D341Med (cell line): Measurements from ENCODE around the gene PLPP6.
"Not testable (repeated sequence)": the region's sequence is repeated elsewhere in the genome, so short reads cannot be mapped to it uniquely, and the experiment has no call there.

Experiments used
- DNase-seq: peaks from one replicate; pipeline ENCODE4 v3.0.0; 2012; ENCODE audit warnings: low spot score

The PLPP6 gene

DNA sequence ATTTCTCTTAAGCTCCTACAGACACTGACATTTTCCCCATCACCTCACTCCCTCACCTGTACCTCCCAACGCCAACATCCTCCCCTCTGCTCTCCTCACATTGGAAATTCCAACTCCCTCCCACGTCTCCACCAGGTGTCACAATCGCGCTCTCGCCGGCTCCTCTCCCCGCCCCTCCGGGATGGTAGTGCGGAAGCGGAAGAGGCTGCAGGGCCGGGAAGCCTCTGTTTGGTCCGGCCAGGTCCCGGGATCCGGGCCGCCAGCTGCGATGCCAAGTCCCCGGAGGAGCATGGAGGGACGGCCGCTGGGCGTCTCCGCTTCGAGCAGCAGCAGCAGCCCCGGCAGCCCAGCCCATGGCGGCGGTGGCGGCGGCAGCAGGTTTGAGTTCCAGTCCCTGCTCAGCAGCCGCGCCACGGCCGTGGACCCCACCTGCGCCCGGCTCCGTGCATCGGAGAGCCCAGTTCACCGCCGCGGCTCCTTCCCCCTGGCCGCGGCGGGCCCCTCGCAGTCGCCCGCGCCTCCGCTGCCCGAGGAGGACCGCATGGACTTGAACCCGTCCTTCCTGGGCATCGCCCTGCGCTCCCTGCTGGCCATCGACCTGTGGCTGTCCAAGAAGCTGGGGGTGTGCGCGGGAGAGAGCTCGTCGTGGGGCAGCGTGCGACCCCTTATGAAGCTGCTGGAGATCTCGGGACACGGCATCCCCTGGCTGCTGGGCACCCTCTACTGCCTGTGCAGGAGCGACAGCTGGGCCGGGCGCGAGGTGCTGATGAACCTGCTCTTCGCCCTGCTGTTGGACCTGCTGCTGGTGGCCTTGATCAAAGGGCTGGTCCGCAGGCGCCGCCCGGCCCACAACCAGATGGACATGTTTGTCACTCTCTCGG, at the start of gene PLPP6:
Gene PLPP6, plus strand, starts transcription at position 187 of the 881 bp plus-strand sequence. Its CDS starts 82 bp downstream, at position 269.
- DNase-seq: peak; percentile 92

DNA sequence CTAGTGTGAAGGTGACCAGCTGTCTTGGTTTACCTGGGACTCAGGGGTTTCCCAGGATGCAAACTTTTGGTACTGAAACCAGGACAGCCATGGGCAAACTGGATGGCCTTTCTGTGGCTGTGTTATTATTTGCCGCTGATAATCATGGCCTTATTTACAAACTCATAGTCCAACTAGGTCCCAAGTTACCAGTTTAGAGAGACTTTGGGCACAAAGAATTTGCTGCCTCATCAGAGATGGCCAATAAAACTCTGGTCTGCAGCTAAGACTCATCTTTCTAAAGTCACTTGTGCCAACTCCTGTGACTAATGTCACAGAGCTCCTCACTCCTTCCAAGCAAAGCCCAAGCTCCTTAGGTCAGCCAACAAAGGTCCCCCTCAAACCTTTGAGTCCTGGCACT, 47.5 kb upstream of the PLPP6 start:
- DNase-seq: no peak

DNA sequence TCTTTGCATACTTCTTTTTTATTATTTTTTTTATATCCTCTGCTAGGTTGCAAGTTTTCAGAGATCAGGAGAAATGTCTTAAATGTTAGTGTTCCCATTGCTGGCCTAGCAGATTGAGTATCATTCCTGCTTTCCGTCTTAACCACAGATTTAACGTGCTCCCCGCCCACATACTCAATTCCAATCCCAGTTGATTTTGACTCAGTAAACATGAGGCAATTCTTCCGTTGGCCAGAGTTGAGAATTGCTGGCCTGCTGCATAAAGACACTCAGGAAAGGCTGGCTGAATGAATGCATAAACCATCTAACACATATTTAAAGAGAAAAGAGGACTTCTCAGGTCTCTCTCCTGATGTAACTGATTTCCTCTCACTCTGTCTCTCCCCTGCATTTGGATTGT, 46.8 kb upstream of the PLPP6 start:
- no peak for DNase-seq

DNA sequence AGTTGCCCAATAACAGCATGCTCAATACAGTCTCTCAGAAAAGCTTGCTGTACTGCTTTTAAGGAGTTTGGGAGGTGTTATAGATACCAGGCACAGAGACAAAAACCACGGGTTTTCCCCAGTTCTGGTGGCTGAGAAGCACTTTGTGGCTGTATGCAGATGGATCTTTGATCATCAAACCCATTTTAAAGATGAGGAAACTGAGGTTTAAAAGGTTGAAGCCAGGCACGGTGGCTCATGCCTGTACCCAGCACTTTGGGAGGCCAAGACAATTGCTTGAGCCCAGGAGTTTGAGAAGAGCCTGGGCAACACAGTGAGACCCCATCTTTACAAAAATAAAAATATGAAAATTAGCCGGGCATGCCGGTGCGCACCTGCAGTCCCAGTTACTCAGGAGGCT, 46.3 kb upstream of the PLPP6 start:
- no peak for DNase-seq

DNA sequence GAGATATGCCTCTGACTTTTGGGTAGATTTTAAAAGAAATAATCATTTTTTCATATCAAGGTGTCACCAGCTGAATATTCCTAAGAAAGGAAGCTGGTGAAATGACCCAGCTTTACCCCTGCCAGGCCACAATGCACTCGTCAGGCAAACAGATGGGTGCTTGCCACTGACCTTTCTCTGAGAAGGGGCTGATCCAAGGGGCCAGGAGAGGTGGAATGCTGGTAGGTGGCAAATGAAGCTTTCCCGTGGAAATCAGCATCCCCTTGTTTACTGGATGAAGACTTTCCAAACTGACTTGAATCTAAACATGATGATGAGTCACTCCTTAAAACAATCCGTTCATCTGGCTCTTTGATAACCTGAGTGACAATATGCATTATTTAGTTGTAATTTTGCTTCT, 44.3 kb upstream of the PLPP6 start:
- DNase-seq: no peak

DNA sequence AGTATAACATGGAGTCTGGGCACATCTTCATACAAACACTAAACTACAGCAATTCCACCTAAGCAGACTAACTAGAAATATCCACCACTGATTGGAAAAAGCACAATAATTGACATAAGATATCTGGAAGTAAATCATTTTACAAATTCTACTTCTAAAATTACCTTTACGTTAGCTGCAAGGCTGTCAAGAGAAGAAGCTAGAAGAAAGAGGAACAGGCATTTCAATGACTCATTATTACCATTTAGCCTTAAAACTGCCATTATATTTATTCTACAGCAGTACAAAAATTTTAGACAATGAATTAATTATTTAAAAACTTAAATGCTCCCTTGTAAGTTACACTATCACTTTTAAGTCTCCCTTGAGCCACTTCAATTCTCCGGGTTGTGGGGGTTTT, 43.4 kb upstream of the PLPP6 start:
- no peak for DNase-seq

DNA sequence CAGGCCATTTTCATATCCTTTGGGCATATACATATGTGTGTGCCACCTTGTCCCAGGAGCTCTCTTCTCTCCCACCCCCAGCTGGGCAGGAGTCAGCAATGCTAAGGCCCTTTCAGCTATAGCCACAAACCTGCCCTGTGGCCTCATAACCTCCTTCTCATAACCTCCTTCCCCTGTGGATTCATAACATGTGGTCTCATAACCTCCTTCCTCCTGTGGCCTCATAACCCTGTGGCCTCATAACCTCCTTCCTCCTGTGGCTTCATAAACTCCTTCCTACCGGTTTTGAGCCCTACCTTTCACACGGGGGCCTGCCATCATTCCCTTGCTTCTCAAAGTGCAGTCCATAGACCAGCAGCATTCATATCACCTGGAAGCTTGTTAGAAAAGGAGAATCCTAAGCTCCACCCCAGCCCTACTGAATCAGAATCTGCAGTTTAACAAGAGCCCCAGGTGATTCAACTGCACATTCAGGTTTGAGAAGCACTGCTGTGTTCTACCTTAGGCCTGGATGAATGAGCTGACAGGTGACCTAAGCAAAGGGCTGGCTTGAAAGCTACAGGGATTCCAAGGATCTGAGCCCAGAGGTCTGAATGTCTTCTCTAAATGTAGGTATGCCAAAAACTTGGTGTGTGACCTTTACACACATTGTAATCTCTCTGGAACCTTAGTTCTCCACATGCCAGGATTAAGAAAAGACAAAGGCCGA, 41.9 kb upstream of the PLPP6 start:
- no peak for DNase-seq

DNA sequence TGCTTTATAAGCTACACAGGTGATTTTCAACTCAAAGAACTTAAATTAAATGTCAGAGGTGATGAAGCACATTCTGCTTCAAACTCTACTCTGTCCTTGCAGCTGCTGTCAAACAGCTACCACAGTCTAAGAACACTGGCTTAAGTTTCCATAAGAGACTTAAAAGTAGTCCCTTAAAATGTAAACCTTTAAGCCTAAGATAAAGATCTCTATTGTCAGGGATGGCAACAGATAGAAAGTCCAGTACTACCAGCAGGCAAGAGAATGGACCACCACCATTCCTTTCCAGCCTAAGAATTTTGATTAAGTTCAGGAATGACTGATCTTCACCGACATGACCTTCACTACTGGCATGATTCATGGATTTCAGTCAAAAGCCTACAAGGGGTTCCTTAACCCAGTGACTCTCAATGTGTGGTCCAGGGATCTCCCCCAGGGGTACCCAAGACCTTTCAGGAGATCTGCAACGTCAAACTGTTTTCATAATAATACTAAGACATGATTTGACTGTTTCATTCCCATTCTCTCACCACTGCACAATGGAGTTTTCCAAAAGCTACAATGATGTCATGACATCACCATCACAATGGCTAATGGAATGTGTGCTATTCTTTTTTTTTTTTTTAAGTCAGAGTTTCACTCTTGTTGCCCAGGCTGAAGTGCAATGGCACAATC, 41.1 kb upstream of the PLPP6 start:
- no peak for DNase-seq

DNA sequence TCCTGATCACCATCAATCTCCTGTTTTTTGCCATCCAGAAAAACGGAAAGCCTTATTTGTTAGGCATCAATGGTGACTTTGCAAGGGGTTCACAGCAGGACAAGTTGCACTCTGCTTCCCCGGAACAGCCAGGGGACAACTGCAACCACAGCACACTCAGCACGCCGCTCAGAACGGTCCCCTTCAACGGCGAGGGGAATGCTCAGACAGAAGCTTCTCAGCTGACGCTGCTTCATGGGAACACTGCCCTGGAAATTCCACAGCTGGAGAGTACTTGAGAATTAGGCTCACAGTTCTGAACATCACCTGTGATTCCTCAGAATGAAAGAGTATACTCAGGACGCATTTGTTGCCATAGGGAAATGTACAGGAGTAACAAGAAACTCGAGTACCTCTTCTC, 40.1 kb upstream of the PLPP6 start:
- no peak for DNase-seq

DNA sequence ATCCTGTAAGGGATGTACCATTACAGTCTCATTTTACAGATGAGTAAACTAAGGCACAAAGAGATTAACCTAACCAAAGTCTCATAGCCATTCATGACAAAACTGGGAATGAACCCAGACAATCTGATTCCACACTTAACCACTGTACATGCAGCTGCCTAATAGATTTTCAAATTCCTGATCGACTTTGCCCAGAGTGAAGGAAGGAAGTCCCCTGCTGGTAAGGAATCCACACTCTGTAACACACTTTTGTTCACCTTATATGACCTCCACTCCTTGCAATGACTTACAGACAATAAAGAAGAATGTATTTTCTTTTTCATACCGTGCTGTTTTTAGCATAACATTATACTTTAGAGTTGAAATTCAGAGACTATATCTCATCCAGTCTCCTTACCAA, 31.3 kb upstream of the PLPP6 start:
- no peak for DNase-seq

DNA sequence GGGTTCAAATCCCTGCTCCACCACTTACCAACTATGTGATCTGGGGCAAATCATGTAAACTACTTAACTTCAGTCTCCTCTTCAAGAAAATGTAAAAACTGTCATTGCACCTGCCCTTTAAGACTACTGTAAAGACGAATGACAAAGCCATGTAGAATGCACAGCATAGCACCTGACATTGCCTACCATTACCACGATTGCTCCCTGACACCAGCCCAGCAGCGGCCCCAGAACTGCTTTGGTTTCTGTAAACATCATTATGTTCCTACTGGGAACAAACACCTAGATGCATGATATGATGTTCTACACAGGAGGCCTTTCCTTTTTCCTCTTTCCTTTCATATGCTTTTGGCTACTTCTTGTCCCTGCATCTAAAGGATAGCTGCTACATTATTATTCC, 23.1 kb upstream of the PLPP6 start:
- no peak for DNase-seq

DNA sequence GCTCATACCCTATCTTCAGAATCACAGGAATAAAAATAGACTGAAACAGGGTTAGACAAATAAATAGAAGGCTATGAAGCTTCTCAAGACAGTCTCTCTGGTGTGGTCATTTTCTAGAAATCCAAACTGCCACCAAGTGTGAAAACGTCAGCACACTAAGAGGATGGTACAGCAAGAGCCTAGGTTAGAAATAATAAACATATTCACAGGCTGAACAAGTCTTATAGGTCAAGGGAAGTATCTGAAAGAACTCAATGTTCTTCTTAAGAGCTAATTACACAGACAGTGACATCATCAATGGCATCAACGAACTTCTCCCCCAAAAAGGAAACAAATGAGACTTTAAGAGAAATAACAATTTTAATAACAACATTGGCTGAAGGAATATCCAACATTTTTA, 22.7 kb upstream of the PLPP6 start:
- no peak for DNase-seq

DNA sequence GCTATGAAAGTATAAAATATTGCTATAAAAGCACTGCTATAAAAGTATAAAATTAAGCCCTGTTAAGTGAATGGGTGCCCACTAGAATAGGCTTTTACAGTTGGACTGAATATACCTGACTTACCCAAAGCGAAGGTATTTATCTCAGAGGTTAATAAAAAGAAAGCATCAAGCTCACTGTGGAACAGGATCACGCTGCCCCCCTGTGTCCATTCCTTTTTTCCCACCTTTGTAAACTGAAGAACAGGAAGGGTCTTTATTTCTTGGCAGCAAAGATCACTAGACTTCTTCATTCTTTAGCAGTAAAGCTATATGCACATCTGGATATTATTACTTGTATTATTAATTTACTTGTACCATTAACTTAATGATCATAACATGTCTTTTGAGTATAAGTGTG, 22.1 kb upstream of the PLPP6 start:
- DNase-seq: peak; percentile 42

DNA sequence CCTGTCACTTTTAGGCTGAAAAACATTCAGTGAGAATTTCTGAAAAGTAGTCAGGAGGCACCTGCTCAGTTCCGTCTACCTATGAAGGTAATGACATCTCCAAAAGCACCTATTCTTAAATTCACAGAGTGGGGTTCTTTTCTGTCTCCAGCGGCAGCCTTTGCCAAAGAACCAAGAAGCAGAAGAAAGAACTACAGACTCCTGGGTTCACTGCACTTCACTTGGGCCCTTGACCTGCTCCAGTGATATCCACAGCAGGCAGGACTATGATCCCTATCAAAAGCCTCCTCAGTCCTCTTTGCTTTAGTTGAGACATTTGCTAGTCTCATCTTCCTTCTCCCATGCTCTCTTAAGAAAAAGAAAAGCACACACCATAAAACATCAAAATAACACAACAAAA, 19.7 kb upstream of the PLPP6 start:
- DNase-seq: no peak

DNA sequence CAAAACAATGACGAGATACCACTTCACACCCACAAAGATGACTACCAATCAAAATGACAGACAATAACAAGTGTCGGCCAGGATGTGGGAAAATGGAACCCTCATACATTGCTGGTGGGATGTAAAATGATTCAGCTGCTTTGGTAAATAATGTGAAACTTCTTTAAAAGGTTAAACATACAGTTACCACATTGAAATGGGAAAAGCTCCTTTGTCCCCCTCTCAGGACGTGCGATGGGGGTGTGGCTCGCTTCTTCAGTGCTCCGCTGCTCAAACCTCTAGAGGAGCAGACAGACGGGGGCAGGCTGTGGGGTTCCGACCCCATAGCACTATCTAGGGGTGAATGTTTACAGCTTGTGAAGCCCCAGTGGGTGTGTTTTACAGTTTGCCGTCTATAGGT, 8.0 kb upstream of the PLPP6 start:
- no peak for DNase-seq

DNA sequence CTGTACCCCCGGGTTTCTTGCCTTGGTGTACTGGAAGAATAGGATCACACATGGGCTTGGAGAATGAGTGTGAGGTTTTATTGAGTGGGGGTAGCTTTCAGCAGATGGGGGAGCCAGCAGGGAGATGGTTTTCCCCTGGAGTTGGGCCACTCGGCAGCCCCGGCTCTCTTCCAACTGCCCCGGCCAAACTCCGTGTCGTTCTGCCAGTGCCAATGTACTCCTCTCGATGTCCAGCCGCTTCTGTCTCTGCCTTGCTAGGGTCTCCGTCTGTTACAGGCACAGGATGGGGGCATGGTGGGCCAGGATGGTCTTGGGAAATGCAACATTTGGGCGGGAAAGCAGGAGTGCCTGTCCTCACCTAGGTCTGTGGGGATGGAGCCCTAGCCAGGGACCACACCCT, 7.6 kb upstream of the PLPP6 start:
- DNase-seq: no peak

DNA sequence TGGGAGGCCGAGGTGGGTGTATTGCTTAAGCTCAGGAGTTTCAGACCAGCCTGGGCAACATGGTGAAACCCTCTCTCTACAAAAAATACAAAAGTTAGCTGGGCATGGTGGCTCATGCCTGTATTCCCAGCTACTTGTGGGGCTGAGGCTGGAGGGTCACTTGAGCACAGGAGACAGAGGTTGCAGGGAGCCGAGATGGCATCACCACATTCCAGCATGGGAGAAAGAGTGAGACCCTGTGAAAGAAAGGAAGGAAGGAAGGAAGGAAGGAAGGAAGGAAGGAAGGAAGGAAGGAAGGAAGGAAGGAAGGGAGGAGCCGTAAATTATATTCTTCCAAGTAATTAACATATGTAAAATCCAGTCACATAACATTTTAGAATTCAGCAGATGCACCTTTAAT, 5.9 kb upstream of the PLPP6 start:
- DNase-seq: not testable (repeated sequence)

DNA sequence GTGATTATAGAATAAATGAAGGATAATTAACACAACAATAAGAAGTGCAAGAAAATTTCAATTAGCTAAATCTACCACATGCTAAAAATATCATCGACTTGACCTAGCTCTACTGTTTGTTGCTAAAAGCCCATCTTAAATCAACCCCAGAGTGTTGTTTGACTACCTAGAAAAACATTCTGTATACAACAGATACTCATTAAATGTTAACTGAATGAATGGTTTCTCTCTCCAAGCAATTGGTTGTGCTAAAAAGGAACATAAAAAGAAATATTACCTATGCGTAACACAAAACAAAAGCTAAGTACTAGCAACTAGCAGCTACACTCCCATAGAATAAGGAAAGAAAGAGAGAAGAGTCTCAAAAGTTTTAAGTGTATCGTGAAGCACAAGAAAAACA, 5.5 kb upstream of the PLPP6 start:
- DNase-seq: no peak

DNA sequence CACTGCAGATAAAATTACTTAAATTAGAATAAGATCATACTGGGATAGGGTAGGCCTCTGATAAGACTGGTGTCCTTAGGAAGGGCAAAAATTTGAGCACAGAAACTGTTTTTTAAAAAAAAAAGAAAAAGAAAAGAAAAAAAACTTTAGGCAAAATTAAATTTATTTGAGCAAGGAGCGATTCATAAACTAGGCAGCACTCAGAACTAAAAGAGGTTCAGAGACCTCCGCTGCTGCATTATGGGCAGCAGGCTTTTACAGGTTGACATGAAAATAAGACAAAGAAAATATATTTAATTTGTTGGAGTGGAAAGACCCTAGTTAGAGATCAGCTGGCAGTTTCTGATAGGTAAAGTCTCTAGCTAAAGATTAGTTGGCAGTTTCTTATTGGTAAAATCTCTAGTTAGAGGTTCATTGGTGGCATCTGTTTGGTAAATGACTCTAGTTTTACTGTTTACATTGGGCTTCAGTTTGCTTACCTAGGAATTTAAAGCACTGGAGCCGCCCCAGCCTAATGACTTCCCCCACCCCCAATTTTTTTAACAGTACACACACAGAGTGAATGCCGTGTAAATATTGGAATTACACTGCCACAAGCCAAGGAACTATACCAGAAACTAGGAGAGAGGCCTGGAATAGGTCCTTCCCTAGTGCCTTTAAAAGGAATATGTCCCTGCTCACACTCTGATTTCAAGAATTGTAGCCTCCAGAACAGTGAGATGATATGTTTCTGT, 4.5 kb upstream of the PLPP6 start:
- DNase-seq: no peak

DNA sequence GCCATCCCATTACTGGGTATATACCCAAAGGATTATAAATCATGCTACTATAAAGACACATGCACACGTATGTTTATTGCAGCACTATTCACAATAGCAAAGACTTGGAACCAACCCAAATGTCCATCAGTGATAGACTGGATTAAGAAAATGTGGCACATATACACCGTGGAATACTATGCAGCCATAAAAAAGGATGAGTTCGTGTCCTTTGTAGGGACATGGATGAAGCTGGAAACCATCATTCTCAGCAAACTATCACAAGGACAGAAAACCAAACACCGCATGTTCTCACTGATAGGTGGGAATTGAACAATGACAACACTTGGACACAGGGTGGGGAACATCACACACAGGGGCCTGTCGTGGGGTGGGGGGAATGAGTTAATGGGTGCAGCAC, 1.4 kb upstream of the PLPP6 start:
- DNase-seq: not testable (repeated sequence)

DNA sequence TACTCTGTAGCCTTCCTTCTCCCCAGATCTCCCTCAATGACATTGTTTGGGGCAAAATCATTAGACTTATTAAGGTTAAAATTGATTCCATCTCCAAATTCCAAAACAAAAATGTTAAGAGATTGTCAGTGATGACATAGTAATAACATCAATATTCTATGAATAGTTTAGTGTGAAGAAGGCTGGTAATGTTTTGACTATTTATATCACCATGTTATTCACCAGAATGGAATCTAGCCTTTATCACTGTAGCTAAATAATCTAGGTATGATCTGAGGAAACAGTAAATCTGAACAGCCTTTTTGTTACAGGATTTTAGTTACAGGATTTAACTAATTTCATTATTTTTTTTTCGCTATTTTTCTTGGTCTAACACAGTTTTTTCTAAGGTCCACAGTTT, 929 bp upstream of the PLPP6 start:
- DNase-seq: no peak

DNA sequence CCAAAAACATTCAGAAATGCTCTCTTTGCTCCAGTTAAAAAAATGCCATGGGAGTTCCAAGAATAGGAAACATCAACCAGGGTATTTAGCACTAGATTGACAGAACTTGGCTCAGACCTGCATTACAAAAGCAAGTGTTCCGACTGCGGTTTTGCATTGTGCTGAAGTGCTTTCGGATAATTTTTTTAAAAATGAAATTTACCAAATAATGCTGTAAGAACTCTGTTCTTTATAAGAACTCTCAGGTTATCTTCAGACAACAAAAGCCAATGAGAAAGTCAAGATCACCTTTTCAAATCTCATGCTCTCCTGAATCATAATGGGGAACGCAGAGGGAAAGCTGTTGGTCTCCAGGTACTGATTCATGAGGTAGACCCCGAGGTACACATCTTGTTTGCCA, 483 bp upstream of the PLPP6 start:
- DNase-seq: no peak
